HCT116 (cell line): Measurements from ENCODE around the gene AARS2. TPM values are rescaled to one million over a fixed set of nuclear protein-coding genes. Genes with fewer than 3 reads are reported as not detected.

Experiments
- ATAC-seq: fragments of 200-7000 bp; cut with Tn5 transposase; 2 replicates; pipeline ENCODE4 v1.9.1; 2020; ENCODE audit warnings: mild to moderate bottlenecking, moderate library complexity
- BruUV-seq: library from RNA; stranded (reverse); fragments of 400-500 nt; replicated peaks from 2 replicates; lab custom pipeline; 2021; lab: Mats Ljungman, UMichigan
- CTCF ChIA-PET: fragments of 300-600 bp; sonication (Branson Sonifier 250); formaldehyde crosslinking; loops from one replicate; lab custom pipeline; 2021; ENCODE audit warnings: antibody characterized with exemption; lab: Charles Lee
- POLR2A ChIA-PET: fragments of 300-600, 350-600 bp; sonication (Branson Sonifier 250); formaldehyde crosslinking; loops from one replicate; lab custom pipeline; 2021; ENCODE audit warnings: antibody characterized with exemption; lab: Charles Lee
- RAD21 ChIA-PET, 2 experiments: fragments of 300-600 bp; sonication (Branson Sonifier 250); formaldehyde crosslinking; loops; one replicate each; lab custom pipeline; 2023; ENCODE audit warnings: low total read pairs in 2 of 2; ENCODE audit not compliant: uncharacterized antibody in 2 of 2, unreplicated experiment in 2 of 2, low non-redundant PET in 1 of 2; lab: Charles Lee
- DNase-seq: peaks from one replicate; pipeline ENCODE4 v3.0.0-alpha.2; 2010; ENCODE audit warnings: low read depth, low spot score
- H2AFZ ChIP-seq: fragments of 200-600 bp; shearing (Covaris generic), sonication (generic); 2 replicates; pipeline ENCODE4 v1.6.1; 2017; ENCODE audit warnings: low read depth, mixed run types, mixed read lengths, antibody characterized with exemption, low read length; ENCODE audit not compliant: poor library complexity, severe bottlenecking
- H3K27ac ChIP-seq: 2 replicates; pipeline ENCODE4 v1.5.1; 2012; ENCODE audit warnings: low read depth, low read length
- H3K27me3 ChIP-seq: fragments of 200-600 bp; sonication (generic); 2 replicates; pipeline ENCODE4 v1.6.1; 2016; ENCODE audit warnings: mixed run types, low read length, mixed read lengths; ENCODE audit not compliant: insufficient read depth
- H3K36me3 ChIP-seq, 2 experiments: fragments of 200-500 bp in 1 of 2; fragments of 200-600 bp in 1 of 2; sonication (Bioruptor generic) in 1 of 2; sonication (generic) in 1 of 2; 2 replicates each; pipeline versions ENCODE4 v1.5.1 to v1.6.1; 2014 to 2016; ENCODE audit warnings: low read length in 2 of 2, inconsistent platforms in 1 of 2, mixed read lengths in 1 of 2, mixed run types in 1 of 2; ENCODE audit not compliant: insufficient read depth in 2 of 2, control insufficient read depth in 1 of 2
- H3K4me1 ChIP-seq, 2 experiments: fragments of 200-600 bp in 1 of 2; sonication (generic) in 1 of 2; 2 replicates each; pipeline versions ENCODE4 v1.5.1 to v1.6.1; 2012 to 2017; ENCODE audit warnings: low read length in 2 of 2, inconsistent platforms in 1 of 2, mild to moderate bottlenecking in 1 of 2, mixed read lengths in 1 of 2, mixed run types in 1 of 2, moderate library complexity in 1 of 2; ENCODE audit not compliant: insufficient read depth in 2 of 2, control insufficient read depth in 1 of 2
- H3K4me2 ChIP-seq: fragments of 200-600 bp; sonication (generic); 2 replicates; pipeline ENCODE4 v1.6.1; 2017; ENCODE audit warnings: mixed run types, low read length, mixed read lengths
- H3K4me3 ChIP-seq, 2 experiments: fragments of 200-600 bp in 1 of 2; sonication (generic) in 1 of 2; replicated peaks in 1 of 2; 2 replicates each; pipeline ENCODE4 v1.5.1; 2011 to 2016; ENCODE audit warnings: low read length in 2 of 2, control low read depth in 1 of 2, low read depth in 1 of 2, mild to moderate bottlenecking in 1 of 2, mixed read lengths in 1 of 2, mixed run types in 1 of 2
- H3K79me2 ChIP-seq: fragments of 200-600 bp; sonication (generic); 2 replicates; pipeline ENCODE4 v1.6.1; 2017; ENCODE audit warnings: mild to moderate bottlenecking, mixed run types, low read length, moderate library complexity, mixed read lengths; ENCODE audit not compliant: insufficient read depth
- H3K9ac ChIP-seq: fragments of 200-600 bp; sonication (generic); 2 replicates; pipeline ENCODE4 v1.6.1; 2016; ENCODE audit warnings: low read length, mixed read lengths
- H3K9me2 ChIP-seq: fragments of 200-600 bp; sonication (generic), shearing (Covaris generic); 2 replicates; pipeline ENCODE4 v1.6.1; 2017; ENCODE audit warnings: mixed run types, mild to moderate bottlenecking, moderate library complexity; ENCODE audit not compliant: insufficient read depth
- H3K9me3 ChIP-seq, 2 experiments: fragments of 200-500 bp in 1 of 2; fragments of 200-600 bp in 1 of 2; sonication (Bioruptor generic) in 1 of 2; sonication (generic) in 1 of 2; 2 replicates each; pipeline ENCODE4 v1.6.1; 2014 to 2017; ENCODE audit warnings: low read length in 2 of 2, mixed read lengths in 2 of 2, inconsistent platforms in 1 of 2, low read depth in 1 of 2, mild to moderate bottlenecking in 1 of 2, mixed run types in 1 of 2, moderate library complexity in 1 of 2; ENCODE audit not compliant: control insufficient read depth in 1 of 2, insufficient read depth in 1 of 2
- H4K20me1 ChIP-seq: fragments of 200-600 bp; sonication (generic), shearing (Covaris generic); 2 replicates; pipeline ENCODE4 v1.6.1; 2017; ENCODE audit warnings: mixed run types, mild to moderate bottlenecking, moderate library complexity; ENCODE audit not compliant: insufficient read depth
- CBX3 ChIP-seq: IDR thresholded peaks from 2 replicates; pipeline ENCODE4 v1.6.1; 2012; ENCODE audit warnings: low read depth
- CTCF ChIP-seq, 3 experiments: fragments of 200-600 bp in 1 of 3; sonication (generic) in 1 of 3; IDR thresholded peaks in 2 of 3; conservative IDR thresholded peaks in 1 of 3; 2 replicates each; pipeline ENCODE4 v1.5.1; 2012 to 2017; ENCODE audit warnings: low read depth in 2 of 3, low read length in 2 of 3, antibody characterized with exemption in 1 of 3, borderline replicate concordance in 1 of 3, control low read depth in 1 of 3, mild to moderate bottlenecking in 1 of 3, mixed read lengths in 1 of 3, mixed run types in 1 of 3, moderate library complexity in 1 of 3; ENCODE audit not compliant: insufficient read depth in 1 of 3
- EGR1 ChIP-seq: IDR thresholded peaks from 2 replicates; pipeline ENCODE4 v1.6.1; 2012; ENCODE audit warnings: low read depth
- JUND ChIP-seq: IDR thresholded peaks from 2 replicates; pipeline ENCODE4 v1.6.1; 2012
- RAD21 ChIP-seq: IDR thresholded peaks from 2 replicates; pipeline ENCODE4 v1.6.1; 2012; ENCODE audit warnings: low read depth, mild to moderate bottlenecking
- ZFX ChIP-seq: fragments of 450-650 bp; IDR thresholded peaks from 2 replicates; pipeline ENCODE4 v1.6.1; 2017
- ZNF274 ChIP-seq: fragments of 200-500 bp; sonication (Bioruptor generic); IDR thresholded peaks from 2 replicates; pipeline ENCODE4 v1.6.1; 2014; ENCODE audit warnings: mild to moderate bottlenecking, low read depth, low read length, inconsistent platforms
- intact Hi-C: fragments of 100-400 bp; cut with micrococcal nuclease; formaldehyde crosslinking; loops from 2 replicates; pipeline ENCODE4 v1.10.0; 2022
- total RNA-seq: library from RNA; stranded (reverse); gene quantifications from one replicate; pipeline ENCODE4 v1.2.1, GENCODE V29; 2021; ENCODE audit not compliant: unreplicated experiment

The AARS2 gene
- total RNA-seq, 1 experiment from 2014 or later = 14.9 TPM

- BruUV-seq = no TSS peak
- Histone ChIP-seq H3K4me2 (no peak overlapping the region), H3K36me3 (no peaks in the 10 kb centered on the region), H4K20me1 (no peaks in the 10 kb centered on the region), H3K4me1 (no peaks in the 10 kb centered on the region), H3K79me2 (no peaks in the 10 kb centered on the region), H3K4me3 (no peak overlapping the region), H2AFZ (no peak overlapping the region), H3K9ac (no peak overlapping the region), H3K27ac (no peak overlapping the region), H3K9me3 (no peaks in the 10 kb centered on the region), H3K27me3 (no peaks in the 10 kb centered on the region), H3K9me2 (no peaks in the 10 kb centered on the region)
- ATAC-seq (peak; percentile 97), DNase-seq (peak; percentile 54)
- TF ChIP-seq CTCF (IDR thresholded peaks at IDR 0.05 in 2 of 3, conservative IDR thresholded peaks at IDR 0.05 in 1 of 3; ENCODE audit: borderline replicate concordance in 1 of 3, insufficient read depth in 1 of 3, low read depth in 2 of 3, low read length in 2 of 3) (peak; percentile 68 to 91 (median 87)), RAD21 (peak; percentile 95), ZNF274 (no peak)
- CTCF ChIA-PET = interaction anchor here (1.0 to 3.9 kb wide), 4 partner anchors 71 to 242 kb away, joined by 3 to 36 read pairs (median 4); no protein-coding TSS in a partner anchor
- POLR2A ChIA-PET = interaction anchor here (2.1 kb wide), 1 partner anchor 70 kb away, joined by 6 read pairs; no protein-coding TSS in a partner anchor
- RAD21 ChIA-PET = interaction anchor here in 1 of 2 experiments (0.7 to 0.8 kb wide), 2 partner anchors 18 to 72 kb away, joined by 3 to 4 read pairs; no protein-coding TSS in a partner anchor
- intact Hi-C loops = loop anchor here (1.0 to 5.0 kb wide), 4 partner anchors 70 to 242 kb away; no protein-coding TSS in a partner anchor
Observed at GRCh38 chr6:44338228-44339122, 25.3 kb upstream of the AARS2 start.

GRCh38 chr6:44335631-44336030 is 22.5 kb upstream of the AARS2 start:
- RAD21 ChIA-PET = no interaction called here
- Histone ChIP-seq H3K9me3 (no peaks in the 10 kb centered on the region), H3K9ac (no peak overlapping the region), H3K36me3 (no peaks in the 10 kb centered on the region), H3K27me3 (no peaks in the 10 kb centered on the region), H3K79me2 (no peaks in the 10 kb centered on the region), H3K4me1 (no peaks in the 10 kb centered on the region), H3K9me2 (no peaks in the 10 kb centered on the region), H3K4me2 (no peak overlapping the region), H4K20me1 (no peaks in the 10 kb centered on the region), H3K27ac (no peak overlapping the region), H2AFZ (no peak overlapping the region), H3K4me3 (no peak overlapping the region)
- no peak for ATAC-seq
- TF ChIP-seq CTCF (IDR thresholded peaks at IDR 0.05 in 2 of 3, conservative IDR thresholded peaks at IDR 0.05 in 1 of 3; ENCODE audit: borderline replicate concordance in 1 of 3, insufficient read depth in 1 of 3, low read depth in 2 of 3, low read length in 2 of 3) (no peak), ZFX (no peak), JUND (no peak), EGR1 (no peak), CBX3 (no peak)
- BruUV-seq = no TSS peak
- intact Hi-C loops = loop anchor here (5.0 kb wide), 1 partner anchor 163 kb away; no protein-coding TSS in a partner anchor
- CTCF ChIA-PET = interaction anchor here (3.9 kb wide), 1 partner anchor 68 kb away, joined by 36 read pairs; no protein-coding TSS in a partner anchor
- no peak for DNase-seq
- POLR2A ChIA-PET = no interaction called here
